Endothelial cell of umbilical vein (primary cell): ENCODE results near the gene SMOC1. TPM values are rescaled to one million over a fixed set of nuclear protein-coding genes. Genes with fewer than 3 reads are reported as not detected.

Experiments used
- BruUV-seq: library from RNA; stranded (reverse); fragments of 400-500 nt; replicated peaks from 2 replicates; lab custom pipeline; 2021; lab: Mats Ljungman, UMichigan
- CTCF ChIA-PET: fragments of 300-600, 350-600 bp; sonication (Branson Sonifier 250); formaldehyde crosslinking; loops from one replicate; lab custom pipeline; 2021; ENCODE audit warnings: antibody characterized with exemption, inconsistent platforms; lab: Charles Lee
- POLR2A ChIA-PET: fragments of 300-600, 350-600 bp; sonication (Branson Sonifier 250); formaldehyde crosslinking; loops from one replicate; lab custom pipeline; 2021; ENCODE audit warnings: antibody characterized with exemption, inconsistent platforms; lab: Charles Lee
- DNase-seq: peaks from one replicate; pipeline ENCODE4 v3.0.0-alpha.2; 2011; ENCODE audit warnings: low read depth, low spot score
- FAIRE-seq: peaks from 2 replicates; lab custom pipeline; 2011; peaks lifted over from hg19 to GRCh38; lab: Jason Lieb, UNC
- H2AFZ ChIP-seq: 2 replicates; pipeline ENCODE4 v1.6.0; 2012; ENCODE audit warnings: low read depth, low read length, control low read depth, inconsistent platforms
- H3K27ac ChIP-seq: 2 replicates; pipeline ENCODE4 v1.5.1; 2011; ENCODE audit warnings: low read depth, mild to moderate bottlenecking, control low read depth, low read length, moderate library complexity; ENCODE audit not compliant: insufficient read depth
- H3K27me3 ChIP-seq, 2 experiments: 2 replicates each; pipeline versions ENCODE4 v1.6.0 to v1.6.1; 2011; ENCODE audit warnings: low read length in 2 of 2, mixed read lengths in 1 of 2; ENCODE audit not compliant: control insufficient read depth in 2 of 2, insufficient read depth in 2 of 2
- H3K36me3 ChIP-seq, 2 experiments: 2 replicates in 1 of 2; 3 replicates in 1 of 2; pipeline ENCODE4 v1.5.1; 2011; ENCODE audit warnings: low read length in 2 of 2, mild to moderate bottlenecking in 1 of 2, moderate library complexity in 1 of 2; ENCODE audit not compliant: control insufficient read depth in 2 of 2, insufficient read depth in 2 of 2; ENCODE audit errors: extremely low read depth in 1 of 2
- H3K4me1 ChIP-seq: 3 replicates; pipeline ENCODE4 v1.5.1; 2011; ENCODE audit warnings: mild to moderate bottlenecking, low read length; ENCODE audit not compliant: control insufficient read depth, insufficient read depth; ENCODE audit errors: extremely low read depth
- H3K4me2 ChIP-seq: 2 replicates; pipeline ENCODE4 v1.6.1; 2011; ENCODE audit warnings: low read length, control low read depth, mixed read lengths; ENCODE audit not compliant: insufficient read depth
- H3K4me3 ChIP-seq, 3 experiments: fragments of 200-600 bp in 1 of 3; sonication (generic), shearing (Covaris generic) in 1 of 3; replicated peaks in 1 of 3; 2 replicates each; pipeline ENCODE4 v1.5.1; 2011 to 2016; ENCODE audit warnings: control low read depth in 3 of 3, low read length in 3 of 3, mild to moderate bottlenecking in 2 of 3, inconsistent platforms in 1 of 3, low read depth in 1 of 3, moderate library complexity in 1 of 3; ENCODE audit not compliant: insufficient read depth in 1 of 3
- H3K79me2 ChIP-seq: 2 replicates; pipeline ENCODE4 v1.6.0; 2012; ENCODE audit warnings: low read length, inconsistent platforms; ENCODE audit not compliant: control insufficient read depth, insufficient read depth
- H3K9ac ChIP-seq: replicated peaks from 2 replicates; pipeline ENCODE3; 2011; ENCODE audit warnings: low read length, control low read depth; ENCODE audit not compliant: insufficient read depth; ENCODE audit errors: extremely low read depth
- H3K9me1 ChIP-seq: replicated peaks from 3 replicates; pipeline ENCODE4 v1.6.0; 2011; ENCODE audit warnings: mild to moderate bottlenecking, low read length; ENCODE audit not compliant: control insufficient read depth, insufficient read depth; ENCODE audit errors: extremely low read depth
- H3K9me3 ChIP-seq: replicated peaks from 2 replicates; pipeline ENCODE4 v1.5.1; 2012; ENCODE audit warnings: low read length, inconsistent platforms; ENCODE audit not compliant: control insufficient read depth, insufficient read depth
- H4K20me1 ChIP-seq: replicated peaks from 2 replicates; pipeline ENCODE3; 2011; ENCODE audit warnings: mild to moderate bottlenecking, low read length; ENCODE audit not compliant: control insufficient read depth, insufficient read depth; ENCODE audit errors: extremely low read depth
- EZH2 ChIP-seq: IDR thresholded peaks from 2 replicates; pipeline ENCODE4 v1.6.1; 2012; ENCODE audit warnings: borderline replicate concordance, low read depth, mild to moderate bottlenecking, moderate library complexity, low read length, inconsistent platforms; ENCODE audit not compliant: severe bottlenecking
- FOS ChIP-seq: IDR thresholded peaks from 2 replicates; pipeline ENCODE4 v1.6.1; 2011; ENCODE audit warnings: mild to moderate bottlenecking, low read length, moderate library complexity, borderline replicate concordance; ENCODE audit not compliant: insufficient read depth
- GATA2 ChIP-seq: IDR thresholded peaks from 2 replicates; pipeline ENCODE4 v1.7.0; 2011; ENCODE audit warnings: low read depth, mild to moderate bottlenecking, moderate library complexity, mixed read lengths, low read length; ENCODE audit not compliant: insufficient read length, insufficient read depth
- JUN ChIP-seq: IDR thresholded peaks from 2 replicates; pipeline ENCODE4 v1.6.1; 2011; ENCODE audit warnings: borderline replicate concordance, low read depth; ENCODE audit not compliant: insufficient read length, insufficient read depth
- MYC ChIP-seq: IDR thresholded peaks from one replicate; pipeline ENCODE4 v1.6.1; 2011; ENCODE audit warnings: mild to moderate bottlenecking, low read depth, low read length
- POLR2A ChIP-seq: IDR thresholded peaks from 2 replicates; pipeline ENCODE4 v1.6.1; 2012; ENCODE audit warnings: low read depth, mild to moderate bottlenecking, control low read depth, low read length
- POLR2AphosphoS5 ChIP-seq: IDR thresholded peaks from 2 replicates; pipeline ENCODE4 v1.6.1; 2012; ENCODE audit warnings: low read depth, mild to moderate bottlenecking, control low read depth, low read length, moderate library complexity; ENCODE audit not compliant: insufficient read depth
- dilution Hi-C: fragments of 300-500 bp; cut with MboI; formaldehyde crosslinking; loops from one replicate; pipeline ENCODE4 v1.15.0; 2019; ENCODE audit warnings: low sequenced_read_pairs; ENCODE audit not compliant: extremely low pct_ligation_motif_present
- intact Hi-C: fragments of 100-400 bp; cut with micrococcal nuclease; formaldehyde crosslinking; loops from one replicate; pipeline ENCODE4 v1.10.0; 2022
- polyA plus RNA-seq, 4 experiments: library from polyadenylated mRNA; depleted of rRNA in 3 of 4; stranded (reverse) in 3 of 4; unstranded in 1 of 4; fragments of >200 nt; gene quantifications; 2 replicates each; pipeline versions ENCODE4 v1.2.1 to v1.2.3, GENCODE V29; 2011 to 2012; ENCODE audit warnings: missing spikeins in 1 of 4
- total RNA-seq: library from RNA; stranded (reverse); gene quantifications from 2 replicates; pipeline ENCODE4 v1.2.3, GENCODE V29; 2021
- TF ChIP-seq, protein P1 (sequence below), 2 donors: IDR thresholded peaks; 1 replicate in 1 of 2; 2 replicates in 1 of 2; pipeline ENCODE4 v1.5.1; 2011; ENCODE audit warnings: low read length in 2 of 2, mild to moderate bottlenecking in 2 of 2, moderate library complexity in 2 of 2, control low read depth in 1 of 2, inconsistent platforms in 1 of 2, low read depth in 1 of 2; ENCODE audit not compliant: insufficient read depth in 1 of 2; ENCODE audit errors: extremely low read depth in 1 of 2
- TF ChIP-seq, protein P2 (sequence below): IDR thresholded peaks from 2 replicates; pipeline ENCODE4 v1.6.1; 2011; ENCODE audit not compliant: insufficient read depth, insufficient read length

Gene SMOC1
- total and polyA plus RNA-seq, 2 donors (not counting 3 experiments of a cell fraction or from before 2014, with no cell fraction given): 0.97 to 1.1 TPM

DNA sequence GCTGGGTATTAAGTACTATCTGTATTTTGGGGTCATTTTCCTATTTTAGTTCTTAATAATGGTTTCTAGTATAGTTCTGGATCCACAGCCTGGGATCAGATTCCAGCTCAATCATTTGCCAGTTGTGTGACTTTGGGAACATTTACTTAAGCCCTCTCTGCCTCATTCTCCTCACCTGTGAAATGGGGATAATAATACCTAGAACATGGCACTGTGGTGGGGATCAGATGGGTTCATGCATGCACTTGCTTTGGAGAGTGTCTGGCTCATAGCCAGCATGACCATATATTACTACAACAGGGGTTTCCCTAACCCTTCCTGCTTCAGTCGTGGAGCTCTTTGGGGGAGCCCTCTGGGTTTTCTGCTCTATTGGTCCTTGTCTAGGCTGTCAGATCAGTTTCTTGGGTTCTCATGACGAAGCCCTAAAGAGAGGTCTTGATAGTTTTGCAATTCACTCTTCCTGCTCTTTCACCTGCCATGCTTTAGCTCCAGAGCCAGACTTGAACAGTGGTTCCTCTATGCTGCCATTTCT is 34.1 kb upstream of the SMOC1 start:
- Histone ChIP-seq H3K4me1 (no peaks in the 10 kb centered on the region), H3K27ac (no peak overlapping the region), H3K79me2 (no peaks in the 10 kb centered on the region), H3K27me3 (peaks cover 3% of the 10 kb centered on the region in 2 experiments), H2AFZ (no peak overlapping the region), H3K9me3 (no peaks in the 10 kb centered on the region), H3K9me1 (no peaks in the 10 kb centered on the region), H4K20me1 (no peaks in the 10 kb centered on the region), H3K9ac (no peak overlapping the region), H3K4me2 (no peak overlapping the region), H3K4me3 (no peak overlapping the region), H3K36me3 (no peaks in the 10 kb centered on the region)
- ChIA-PET CTCF (interaction anchor here (0.6 to 1.9 kb wide), 2 partner anchors 66 to 183 kb away, joined by 3 to 4 read pairs; no protein-coding TSS in a partner anchor), POLR2A (no interaction called here)
- no peak for TF ChIP-seq MYC
- TF ChIP-seq POLR2A: no peak
- TF ChIP-seq POLR2AphosphoS5: no peak
- TF ChIP-seq, protein P1, sequence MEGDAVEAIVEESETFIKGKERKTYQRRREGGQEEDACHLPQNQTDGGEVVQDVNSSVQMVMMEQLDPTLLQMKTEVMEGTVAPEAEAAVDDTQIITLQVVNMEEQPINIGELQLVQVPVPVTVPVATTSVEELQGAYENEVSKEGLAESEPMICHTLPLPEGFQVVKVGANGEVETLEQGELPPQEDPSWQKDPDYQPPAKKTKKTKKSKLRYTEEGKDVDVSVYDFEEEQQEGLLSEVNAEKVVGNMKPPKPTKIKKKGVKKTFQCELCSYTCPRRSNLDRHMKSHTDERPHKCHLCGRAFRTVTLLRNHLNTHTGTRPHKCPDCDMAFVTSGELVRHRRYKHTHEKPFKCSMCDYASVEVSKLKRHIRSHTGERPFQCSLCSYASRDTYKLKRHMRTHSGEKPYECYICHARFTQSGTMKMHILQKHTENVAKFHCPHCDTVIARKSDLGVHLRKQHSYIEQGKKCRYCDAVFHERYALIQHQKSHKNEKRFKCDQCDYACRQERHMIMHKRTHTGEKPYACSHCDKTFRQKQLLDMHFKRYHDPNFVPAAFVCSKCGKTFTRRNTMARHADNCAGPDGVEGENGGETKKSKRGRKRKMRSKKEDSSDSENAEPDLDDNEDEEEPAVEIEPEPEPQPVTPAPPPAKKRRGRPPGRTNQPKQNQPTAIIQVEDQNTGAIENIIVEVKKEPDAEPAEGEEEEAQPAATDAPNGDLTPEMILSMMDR (IDR thresholded peaks at IDR 0.05; ENCODE audit: extremely low read depth in 1 of 2, insufficient read depth in 1 of 2, low read depth in 1 of 2, low read length in 2 of 2): no peak
- TF ChIP-seq GATA2: no peak
- TF ChIP-seq JUN: no peak
- TF ChIP-seq, protein P2, sequence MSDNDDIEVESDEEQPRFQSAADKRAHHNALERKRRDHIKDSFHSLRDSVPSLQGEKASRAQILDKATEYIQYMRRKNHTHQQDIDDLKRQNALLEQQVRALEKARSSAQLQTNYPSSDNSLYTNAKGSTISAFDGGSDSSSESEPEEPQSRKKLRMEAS: no peak
- TF ChIP-seq FOS: no peak
- TF ChIP-seq EZH2: no peak
- dilution Hi-C loops (no loop called here), intact Hi-C loops (no loop called here)
- BruUV-seq: no TSS peak
- no peak for FAIRE-seq
- DNase-seq: no peak
